Common myeloid progenitor, CD34-positive (primary cell): ENCODE measurements around the gene ARHGDIA.

ENCODE experiments used
- CTCF ChIA-PET: fragments of 350-600 bp; sonication (Branson Sonifier 250); formaldehyde crosslinking; loops from one replicate; lab custom pipeline; 2021; ENCODE audit warnings: antibody characterized with exemption; lab: Charles Lee
- POLR2A ChIA-PET: fragments of 350-600 bp; sonication (Branson Sonifier 250); formaldehyde crosslinking; loops from one replicate; lab custom pipeline; 2021; ENCODE audit warnings: antibody characterized with exemption; lab: Charles Lee
- DNase-seq, 3 donors: peaks; one replicate each; pipeline versions ENCODE4 v3.0.0 to v3.0.0-alpha.2; 2013
- H3K27ac ChIP-seq, 2 experiments: 1 replicate in 1 of 2; 2 replicates in 1 of 2; pipeline ENCODE4 v1.7.0; 2013; ENCODE audit warnings: inconsistent platforms in 2 of 2, low read length in 2 of 2, mild to moderate bottlenecking in 2 of 2, low read depth in 1 of 2, moderate library complexity in 1 of 2; ENCODE audit not compliant: severe bottlenecking in 2 of 2, insufficient read depth in 1 of 2, poor library complexity in 1 of 2
- H3K27me3 ChIP-seq, 5 experiments: replicated peaks in 2 of 5; 1 replicate in 3 of 5; 2 replicates in 2 of 5; pipeline versions ENCODE4 v1.6.1 to v1.7.0; 2013; ENCODE audit warnings: low read length in 4 of 5, mild to moderate bottlenecking in 2 of 5, moderate library complexity in 2 of 5, inconsistent platforms in 1 of 5; ENCODE audit not compliant: insufficient read depth in 5 of 5, control insufficient read depth in 4 of 5
- H3K36me3 ChIP-seq, 4 experiments: 1 replicate in 2 of 4; 2 replicates in 2 of 4; pipeline versions ENCODE4 v1.6.1 to v1.7.0; 2013; ENCODE audit warnings: low read length in 3 of 4, control low read depth in 1 of 4, mild to moderate bottlenecking in 1 of 4; ENCODE audit not compliant: control insufficient read depth in 4 of 4, insufficient read depth in 4 of 4
- H3K4me1 ChIP-seq, 4 experiments: 1 replicate in 3 of 4; 2 replicates in 1 of 4; pipeline versions ENCODE4 v1.6.1 to v1.7.1; 2013; ENCODE audit warnings: low read length in 3 of 4, mild to moderate bottlenecking in 3 of 4, control low read depth in 1 of 4, inconsistent platforms in 1 of 4, moderate library complexity in 1 of 4; ENCODE audit not compliant: control insufficient read depth in 4 of 4, insufficient read depth in 4 of 4; ENCODE audit errors: control extremely low read depth in 1 of 4
- H3K4me3 ChIP-seq, 7 experiments: 1 replicate in 4 of 7; 2 replicates in 3 of 7; pipeline versions ENCODE4 v1.5.1 to v1.7.0; 2013; ENCODE audit warnings: mild to moderate bottlenecking in 7 of 7, low read length in 6 of 7, moderate library complexity in 6 of 7, inconsistent platforms in 2 of 7, low read depth in 2 of 7, control low read depth in 1 of 7; ENCODE audit not compliant: insufficient read depth in 4 of 7, control insufficient read depth in 1 of 7; ENCODE audit errors: extremely low read depth in 1 of 7
- H3K9me3 ChIP-seq, 5 experiments: 1 replicate in 4 of 5; 2 replicates in 1 of 5; pipeline versions ENCODE4 v1.6.1 to v1.7.1; 2013; ENCODE audit warnings: low read length in 4 of 5, mild to moderate bottlenecking in 2 of 5, inconsistent platforms in 1 of 5, low read depth in 1 of 5, moderate library complexity in 1 of 5; ENCODE audit not compliant: control insufficient read depth in 4 of 5, insufficient read depth in 2 of 5; ENCODE audit errors: control extremely low read depth in 1 of 5
- WGBS: methylation state at CpG from one replicate; pipeline ENCODE4 v1.1.5; 2013; ENCODE audit not compliant: insufficient coverage; 5-methylcytosine and 5-hydroxymethylcytosine counted together

Gene ARHGDIA

GRCh38 chr17:81817758-81818147 is 53.4 kb downstream of the ARHGDIA start:
- POLR2A ChIA-PET = no interaction called here
- Histone ChIP-seq H3K36me3 (peaks cover 0 to 7% (median 2%) of the 10 kb centered on the region in 4 experiments), H3K9me3 (no peaks in the 10 kb centered on the region), H3K4me3 (no peak overlapping the region), H3K4me1 (peaks cover 0 to 12% (median 5%) of the 10 kb centered on the region in 4 experiments), H3K27me3 (peaks cover 0 to 22% (median 3%) of the 10 kb centered on the region in 5 experiments), H3K27ac (no peak overlapping the region)
- 57% methylated on average over 4 of the region's 7 CpGs for WGBS
- no peak for DNase-seq
- CTCF ChIA-PET = interaction anchor here (0.7 kb wide), 1 partner anchor 37 kb away, joined by 3 read pairs; no protein-coding TSS in a partner anchor
